GM13977 (cell line): Measurements from ENCODE around the gene MAP3K8.

Source experiments
- DNase-seq: peaks from one replicate; pipeline ENCODE4 v3.0.0; 2012; ENCODE audit warnings: low spot score
- CTCF ChIP-seq: IDR thresholded peaks from 2 replicates; pipeline ENCODE4 v1.5.1; 2012; ENCODE audit warnings: mild to moderate bottlenecking, control low read depth; ENCODE audit not compliant: insufficient read depth; ENCODE audit errors: extremely low read depth, missing control alignments
- in situ Hi-C: fragments of 300-500 bp; cut with MboI; formaldehyde crosslinking; loops from one replicate; pipeline ENCODE4 v1.12.0; 2022; ENCODE audit warnings: low sequenced_read_pairs, low pct_unique_long_range_greater_than_20kb, mixed read lengths, inconsistent platforms; ENCODE audit not compliant: unreplicated experiment

The MAP3K8 gene

DNA sequence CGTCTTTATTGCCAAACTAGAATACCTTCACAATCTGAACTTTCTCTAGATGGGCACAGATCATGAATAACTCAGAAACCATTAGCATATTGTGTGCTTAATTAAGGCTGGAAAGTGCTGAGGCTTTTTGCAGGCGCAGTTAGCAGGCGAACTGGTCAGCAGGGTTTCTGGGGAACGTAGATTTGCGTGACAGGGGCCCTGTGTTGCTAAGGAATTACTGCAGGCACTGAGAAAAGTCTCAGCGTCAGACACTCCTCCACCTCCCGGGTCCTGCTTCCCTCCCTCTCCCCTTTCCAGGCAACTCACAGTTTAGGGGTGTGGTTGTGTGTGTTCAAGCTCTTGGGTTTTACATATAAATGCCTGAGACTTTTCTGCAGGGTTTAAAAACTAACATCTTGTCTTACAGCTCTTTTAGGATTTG is 2.2 kb downstream of the MAP3K8 start:
- DNase-seq = no peak
- no peak for TF ChIP-seq CTCF
- in situ Hi-C loops = no loop called here

GRCh38 chr10:30436671-30437030 is 2.7 kb downstream of the MAP3K8 start:
- no peak for DNase-seq
- no peak for TF ChIP-seq CTCF
- in situ Hi-C loops = no loop called here

- TF ChIP-seq CTCF = no peak
- DNase-seq = no peak
- in situ Hi-C loops = no loop called here
Observed at GRCh38 chr10:30437031-30437841, 3.3 kb downstream of the MAP3K8 start.

DNA sequence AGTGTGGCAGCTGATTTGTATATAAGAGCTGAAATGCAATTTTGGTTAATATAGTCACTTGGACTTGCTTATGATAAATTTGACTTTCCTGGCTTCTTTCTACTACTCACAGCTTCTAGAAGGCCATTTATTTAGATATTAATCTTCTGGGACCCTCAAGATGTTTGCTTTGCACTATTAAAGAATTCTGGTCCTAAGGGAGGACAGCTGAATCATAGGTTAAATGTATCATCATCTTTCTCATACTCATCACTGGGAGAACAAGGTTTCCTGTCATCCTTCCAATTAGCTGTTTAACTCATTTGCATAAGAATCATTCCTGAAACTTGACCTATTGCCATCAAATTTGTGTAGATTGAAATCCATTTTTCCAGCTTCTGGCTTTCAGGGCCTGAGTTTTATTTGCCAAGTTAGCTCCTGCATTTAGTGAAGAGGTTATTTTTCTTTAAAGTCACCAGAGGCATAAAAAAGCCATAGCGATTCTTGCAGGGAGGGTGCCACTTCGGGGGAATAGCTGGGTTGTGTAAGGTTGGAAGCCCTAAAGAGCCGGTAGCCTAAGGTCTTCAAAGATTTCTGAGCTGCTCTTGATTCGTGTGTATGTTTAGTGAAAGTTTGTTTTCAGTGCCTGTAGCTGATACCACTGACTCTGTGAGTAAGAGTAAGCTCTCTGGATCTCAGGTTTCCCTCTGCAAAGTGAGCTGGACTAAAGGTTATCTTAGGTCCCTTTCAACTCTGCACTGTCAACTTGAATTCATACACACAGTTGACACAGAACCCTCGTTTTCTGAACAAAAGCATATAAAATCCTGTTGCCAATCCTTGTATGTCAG is 4.3 kb downstream of the MAP3K8 start:
- no peak for TF ChIP-seq CTCF

GRCh38 chr10:30439931-30440330 is 5.9 kb downstream of the MAP3K8 start:
- no peak for DNase-seq
- no peak for TF ChIP-seq CTCF
- in situ Hi-C loops = no loop called here

More for the DNA sequence above, 4.3 kb downstream of the MAP3K8 start:
- DNase-seq = no peak
- in situ Hi-C loops = no loop called here

DNA sequence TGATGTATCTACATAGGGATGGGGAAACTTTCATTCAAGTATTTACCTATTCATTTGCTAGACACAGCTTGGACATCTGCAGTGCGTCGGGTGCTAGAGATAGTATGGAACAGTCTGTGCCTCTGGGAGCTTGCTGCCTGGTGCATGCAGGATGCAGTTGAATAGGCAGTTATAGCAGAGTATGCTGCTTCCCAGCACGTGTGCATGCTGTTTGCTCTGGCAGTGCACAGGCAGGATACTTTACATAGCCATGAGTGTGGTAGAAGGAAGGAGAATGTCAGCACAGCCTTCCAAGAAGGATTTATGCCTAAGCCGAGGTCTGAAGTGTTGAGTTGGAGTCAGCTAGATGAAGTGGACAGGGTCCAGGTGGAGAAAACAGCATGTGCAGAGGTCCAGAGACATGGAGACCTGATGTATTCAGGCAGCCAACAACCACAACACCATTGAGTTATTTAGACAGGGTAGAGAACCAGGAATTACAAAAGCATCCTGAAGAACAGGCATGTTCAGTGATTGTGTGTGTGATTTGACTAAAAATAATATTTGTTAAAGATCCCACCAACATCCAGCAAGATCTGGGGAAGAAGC is 8.1 kb downstream of the MAP3K8 start:
- no peak for TF ChIP-seq CTCF
- in situ Hi-C loops = no loop called here
- no peak for DNase-seq
